ENCODE data around the gene AACS.
"Not testable (repeated sequence)": the region's sequence is repeated elsewhere in the genome, so short reads cannot be mapped to it uniquely, and the experiment has no call there.

Gene AACS

GRCh38 chr12:125140279-125141209, 75.3 kb downstream of the AACS start:
- Histone ChIP-seq H3K36me3 (ENCODE audit: insufficient read depth, low read length) (peaks cover 8% of the 10 kb centered on the region), H3K27me3 (ENCODE audit: insufficient read depth, low read length) (no peaks in the 10 kb centered on the region), H3K4me1 (ENCODE audit: insufficient read depth, low read length) (no peaks in the 10 kb centered on the region), H2AFZ (ENCODE audit: low read depth, low read length) (no peak overlapping the region), H3K4me3 (ENCODE audit: low read length) (no peak overlapping the region), H3K9me3 (ENCODE audit: low read length) (no peaks in the 10 kb centered on the region)

- not testable (repeated sequence) for H3K4me3 ChIP-seq (ENCODE audit: low read length); H3K27me3 ChIP-seq (ENCODE audit: insufficient read depth, low read length); H3K36me3 ChIP-seq (ENCODE audit: insufficient read depth, low read length); H3K4me1 ChIP-seq (ENCODE audit: insufficient read depth, low read length); H3K9me3 ChIP-seq (ENCODE audit: low read length); H2AFZ ChIP-seq (ENCODE audit: low read depth, low read length)
Observed at GRCh38 chr12:125141210-125141573, 76.0 kb downstream of the AACS start.

GRCh38 chr12:125142601-125143000, 77.4 kb downstream of the AACS start:
- H3K36me3 ChIP-seq (ENCODE audit: insufficient read depth, low read length) = peaks cover 1% of the 10 kb centered on the region
- no peaks in the 10 kb centered on the region for H3K9me3 ChIP-seq (ENCODE audit: low read length)
- H3K4me1 ChIP-seq (ENCODE audit: insufficient read depth, low read length) = no peaks in the 10 kb centered on the region
- no peak overlapping the region for H3K4me3 ChIP-seq (ENCODE audit: low read length)
- no peak overlapping the region for H2AFZ ChIP-seq (ENCODE audit: low read depth, low read length)
- H3K27me3 ChIP-seq (ENCODE audit: insufficient read depth, low read length) = no peaks in the 10 kb centered on the region

- Histone ChIP-seq H3K4me3 (ENCODE audit: low read length) (no peak overlapping the region), H2AFZ (ENCODE audit: low read depth, low read length) (no peak overlapping the region), H3K9me3 (ENCODE audit: low read length) (no peaks in the 10 kb centered on the region), H3K36me3 (ENCODE audit: insufficient read depth, low read length) (no peaks in the 10 kb centered on the region), H3K4me1 (ENCODE audit: insufficient read depth, low read length) (no peaks in the 10 kb centered on the region), H3K27me3 (ENCODE audit: insufficient read depth, low read length) (peaks cover 2% of the 10 kb centered on the region)
Observed at GRCh38 chr12:125143491-125143890, 78.3 kb downstream of the AACS start.

GRCh38 chr12:125145196-125145595, 80.0 kb downstream of the AACS start:
- Histone ChIP-seq H2AFZ (ENCODE audit: low read depth, low read length) (no peak overlapping the region), H3K27me3 (ENCODE audit: insufficient read depth, low read length) (peaks cover 2% of the 10 kb centered on the region), H3K4me3 (ENCODE audit: low read length) (no peak overlapping the region), H3K9me3 (ENCODE audit: low read length) (no peaks in the 10 kb centered on the region), H3K4me1 (ENCODE audit: insufficient read depth, low read length) (no peaks in the 10 kb centered on the region), H3K36me3 (ENCODE audit: insufficient read depth, low read length) (no peaks in the 10 kb centered on the region)

GRCh38 chr12:125148316-125148715, 83.1 kb downstream of the AACS start:
- Histone ChIP-seq H3K9me3 (ENCODE audit: low read length) (no peaks in the 10 kb centered on the region), H3K4me1 (ENCODE audit: insufficient read depth, low read length) (no peaks in the 10 kb centered on the region), H3K36me3 (ENCODE audit: insufficient read depth, low read length) (no peaks in the 10 kb centered on the region), H3K27me3 (ENCODE audit: insufficient read depth, low read length) (peaks cover 2% of the 10 kb centered on the region), H2AFZ (ENCODE audit: low read depth, low read length) (no peak overlapping the region), H3K4me3 (ENCODE audit: low read length) (no peak overlapping the region)

- Histone ChIP-seq H2AFZ (ENCODE audit: low read depth, low read length) (no peak overlapping the region), H3K27me3 (ENCODE audit: insufficient read depth, low read length) (peaks cover 2% of the 10 kb centered on the region), H3K4me3 (ENCODE audit: low read length) (no peak overlapping the region), H3K9me3 (ENCODE audit: low read length) (no peaks in the 10 kb centered on the region), H3K36me3 (ENCODE audit: insufficient read depth, low read length) (no peaks in the 10 kb centered on the region), H3K4me1 (ENCODE audit: insufficient read depth, low read length) (no peaks in the 10 kb centered on the region)
Observed at GRCh38 chr12:125149160-125150108, 84.2 kb downstream of the AACS start.

GRCh38 chr12:125151284-125151683, 86.0 kb downstream of the AACS start:
- Histone ChIP-seq H3K4me3 (ENCODE audit: low read length) (no peak overlapping the region), H3K36me3 (ENCODE audit: insufficient read depth, low read length) (no peaks in the 10 kb centered on the region), H2AFZ (ENCODE audit: low read depth, low read length) (no peak overlapping the region), H3K27me3 (ENCODE audit: insufficient read depth, low read length) (peaks cover 2% of the 10 kb centered on the region), H3K4me1 (ENCODE audit: insufficient read depth, low read length) (peaks cover 2% of the 10 kb centered on the region), H3K9me3 (ENCODE audit: low read length) (no peaks in the 10 kb centered on the region)

- H3K4me1 ChIP-seq (ENCODE audit: insufficient read depth, low read length) = peaks cover 2% of the 10 kb centered on the region
Observed at GRCh38 chr12:125152463-125152862, 87.2 kb downstream of the AACS start.

GRCh38 chr12:125155366-125155765, 90.1 kb downstream of the AACS start:
- no peak overlapping the region for H2AFZ ChIP-seq (ENCODE audit: low read depth, low read length)
- H3K36me3 ChIP-seq (ENCODE audit: insufficient read depth, low read length) = no peaks in the 10 kb centered on the region
- no peaks in the 10 kb centered on the region for H3K27me3 ChIP-seq (ENCODE audit: insufficient read depth, low read length)
- no peaks in the 10 kb centered on the region for H3K9me3 ChIP-seq (ENCODE audit: low read length)
- peaks cover 2% of the 10 kb centered on the region for H3K4me1 ChIP-seq (ENCODE audit: insufficient read depth, low read length)
- no peak overlapping the region for H3K4me3 ChIP-seq (ENCODE audit: low read length)

More at GRCh38 chr12:125152463-125152862, 87.2 kb downstream of the AACS start:
- H3K36me3 ChIP-seq (ENCODE audit: insufficient read depth, low read length) = no peaks in the 10 kb centered on the region
- peaks cover 2% of the 10 kb centered on the region for H3K27me3 ChIP-seq (ENCODE audit: insufficient read depth, low read length)
- H3K4me3 ChIP-seq (ENCODE audit: low read length) = no peak overlapping the region
- H2AFZ ChIP-seq (ENCODE audit: low read depth, low read length) = no peak overlapping the region
- H3K9me3 ChIP-seq (ENCODE audit: low read length) = no peaks in the 10 kb centered on the region

GRCh38 chr12:125157177-125157576, 91.9 kb downstream of the AACS start:
- no peaks in the 10 kb centered on the region for H3K9me3 ChIP-seq (ENCODE audit: low read length)
- no peaks in the 10 kb centered on the region for H3K27me3 ChIP-seq (ENCODE audit: insufficient read depth, low read length)
- H3K36me3 ChIP-seq (ENCODE audit: insufficient read depth, low read length) = no peaks in the 10 kb centered on the region
- no peak overlapping the region for H2AFZ ChIP-seq (ENCODE audit: low read depth, low read length)
- H3K4me1 ChIP-seq (ENCODE audit: insufficient read depth, low read length) = peaks cover 2% of the 10 kb centered on the region
- no peak overlapping the region for H3K4me3 ChIP-seq (ENCODE audit: low read length)

- no peaks in the 10 kb centered on the region for H3K27me3 ChIP-seq (ENCODE audit: insufficient read depth, low read length)
- peaks cover 2% of the 10 kb centered on the region for H3K4me1 ChIP-seq (ENCODE audit: insufficient read depth, low read length)
- no peak overlapping the region for H3K4me3 ChIP-seq (ENCODE audit: low read length)
- no peaks in the 10 kb centered on the region for H3K9me3 ChIP-seq (ENCODE audit: low read length)
- no peaks in the 10 kb centered on the region for H3K36me3 ChIP-seq (ENCODE audit: insufficient read depth, low read length)
- H2AFZ ChIP-seq (ENCODE audit: low read depth, low read length) = no peak overlapping the region
Observed at GRCh38 chr12:125159702-125160101, 94.5 kb downstream of the AACS start.

Measured in neuron (in vitro differentiated cells).